WTC11 (cell line): ENCODE measurements around the gene ITPK1.

Experiments
- CBFB ChIP-seq: sonication (generic); formaldehyde crosslinking; IDR thresholded peaks from 2 replicates; pipeline ENCODE4 v1.8.1; 2022; ENCODE audit warnings: mild to moderate bottlenecking, low read depth, missing genetic modification reagents
- FOXJ3 ChIP-seq: sonication (generic); formaldehyde crosslinking; IDR thresholded peaks from 2 replicates; pipeline ENCODE4 v1.9.0; 2021; ENCODE audit warnings: missing genetic modification reagents, mild to moderate bottlenecking, borderline replicate concordance
- HMGA2 ChIP-seq: fragments of 250-450 bp; sonication (Bioruptor Pico); IDR thresholded peaks from 2 replicates; pipeline ENCODE4 v1.4.0; 2021; ENCODE audit warnings: mild to moderate bottlenecking, moderate library complexity
- SP1 ChIP-seq: sonication (generic); formaldehyde crosslinking; conservative IDR thresholded peaks from 2 replicates; pipeline ENCODE4 v1.8.1; 2022; ENCODE audit warnings: missing genetic modification reagents
- ZNF121 ChIP-seq: sonication (generic); formaldehyde crosslinking; IDR thresholded peaks from 2 replicates; pipeline ENCODE4 v1.8.0; 2023; ENCODE audit warnings: missing genetic modification reagents
- TF ChIP-seq, protein P1 (sequence below): sonication (generic); formaldehyde crosslinking; IDR thresholded peaks from 2 replicates; pipeline ENCODE4 v1.8.0; 2022; ENCODE audit warnings: mild to moderate bottlenecking, missing genetic modification reagents
- TF ChIP-seq, protein P2 (sequence below): fragments of 200-600 bp; IDR thresholded peaks from 2 replicates; pipeline ENCODE4 v1.8.0; 2022; ENCODE audit warnings: antibody characterized with exemption
- TF ChIP-seq, protein P3 (sequence below): sonication (generic); formaldehyde crosslinking; IDR thresholded peaks from 2 replicates; pipeline ENCODE4 v1.8.1; 2023; ENCODE audit warnings: mild to moderate bottlenecking, missing genetic modification reagents, moderate library complexity

DNA sequence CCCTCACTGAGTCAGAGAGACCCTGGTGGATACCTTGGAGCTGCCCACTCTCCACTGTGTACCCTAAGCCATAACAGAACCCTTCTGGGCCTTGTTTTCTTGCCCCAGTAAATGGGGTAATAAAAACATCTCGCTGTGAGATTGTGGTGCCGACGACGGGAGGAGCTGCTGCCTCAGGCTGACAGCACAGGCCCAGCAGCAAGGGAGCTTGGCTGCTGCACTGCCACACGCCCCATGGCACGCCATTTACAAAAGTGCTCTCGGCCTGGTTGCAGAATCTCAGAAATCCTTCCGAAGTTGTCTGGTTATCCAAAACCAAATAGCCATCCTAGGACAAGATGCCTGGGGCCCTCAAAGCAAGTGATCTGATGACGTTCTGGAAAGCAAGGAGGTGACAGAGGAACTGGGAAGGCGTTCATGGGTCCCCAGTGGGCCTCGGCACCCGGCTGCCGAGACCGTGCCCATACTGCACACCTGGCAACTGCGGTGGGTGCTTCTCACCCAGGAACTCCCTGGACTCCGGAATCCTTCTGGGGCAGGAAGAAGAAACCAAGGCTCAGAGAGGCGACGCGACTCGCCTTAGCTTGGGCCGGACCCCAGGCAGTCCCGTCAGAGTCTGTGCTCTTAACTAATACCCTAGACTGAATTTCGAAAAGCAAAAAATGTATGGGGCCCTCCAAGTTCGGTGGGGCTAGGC, 166.1 kb downstream of the ITPK1 start:
- TF ChIP-seq ZNF121 (CRISPR knock-in tag), result no peak
- no peak for TF ChIP-seq CBFB (CRISPR knock-in tag)
- no peak for TF ChIP-seq FOXJ3 (CRISPR knock-in tag)
- TF ChIP-seq, protein P1, sequence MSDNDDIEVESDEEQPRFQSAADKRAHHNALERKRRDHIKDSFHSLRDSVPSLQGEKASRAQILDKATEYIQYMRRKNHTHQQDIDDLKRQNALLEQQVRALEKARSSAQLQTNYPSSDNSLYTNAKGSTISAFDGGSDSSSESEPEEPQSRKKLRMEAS (CRISPR knock-in tag), result no peak
- TF ChIP-seq, protein P2, sequence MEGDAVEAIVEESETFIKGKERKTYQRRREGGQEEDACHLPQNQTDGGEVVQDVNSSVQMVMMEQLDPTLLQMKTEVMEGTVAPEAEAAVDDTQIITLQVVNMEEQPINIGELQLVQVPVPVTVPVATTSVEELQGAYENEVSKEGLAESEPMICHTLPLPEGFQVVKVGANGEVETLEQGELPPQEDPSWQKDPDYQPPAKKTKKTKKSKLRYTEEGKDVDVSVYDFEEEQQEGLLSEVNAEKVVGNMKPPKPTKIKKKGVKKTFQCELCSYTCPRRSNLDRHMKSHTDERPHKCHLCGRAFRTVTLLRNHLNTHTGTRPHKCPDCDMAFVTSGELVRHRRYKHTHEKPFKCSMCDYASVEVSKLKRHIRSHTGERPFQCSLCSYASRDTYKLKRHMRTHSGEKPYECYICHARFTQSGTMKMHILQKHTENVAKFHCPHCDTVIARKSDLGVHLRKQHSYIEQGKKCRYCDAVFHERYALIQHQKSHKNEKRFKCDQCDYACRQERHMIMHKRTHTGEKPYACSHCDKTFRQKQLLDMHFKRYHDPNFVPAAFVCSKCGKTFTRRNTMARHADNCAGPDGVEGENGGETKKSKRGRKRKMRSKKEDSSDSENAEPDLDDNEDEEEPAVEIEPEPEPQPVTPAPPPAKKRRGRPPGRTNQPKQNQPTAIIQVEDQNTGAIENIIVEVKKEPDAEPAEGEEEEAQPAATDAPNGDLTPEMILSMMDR, result no peak
- TF ChIP-seq, protein P3, sequence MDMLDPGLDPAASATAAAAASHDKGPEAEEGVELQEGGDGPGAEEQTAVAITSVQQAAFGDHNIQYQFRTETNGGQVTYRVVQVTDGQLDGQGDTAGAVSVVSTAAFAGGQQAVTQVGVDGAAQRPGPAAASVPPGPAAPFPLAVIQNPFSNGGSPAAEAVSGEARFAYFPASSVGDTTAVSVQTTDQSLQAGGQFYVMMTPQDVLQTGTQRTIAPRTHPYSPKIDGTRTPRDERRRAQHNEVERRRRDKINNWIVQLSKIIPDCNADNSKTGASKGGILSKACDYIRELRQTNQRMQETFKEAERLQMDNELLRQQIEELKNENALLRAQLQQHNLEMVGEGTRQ, result no peak
- TF ChIP-seq SP1 (CRISPR knock-in tag), result no peak
- TF ChIP-seq HMGA2 (CRISPR knock-in tag), result no peak
